HCT116 (cell line): ENCODE results near the gene IGF2R. TPM values are rescaled to one million over a fixed set of nuclear protein-coding genes. Genes with fewer than 3 reads are reported as not detected.

Experiments used
- ATAC-seq: fragments of 200-7000 bp; cut with Tn5 transposase; 2 replicates; pipeline ENCODE4 v1.9.1; 2020; ENCODE audit warnings: mild to moderate bottlenecking, moderate library complexity
- BruUV-seq: library from RNA; stranded (reverse); fragments of 400-500 nt; replicated peaks from 2 replicates; lab custom pipeline; 2021; lab: Mats Ljungman, UMichigan
- CTCF ChIA-PET: fragments of 300-600 bp; sonication (Branson Sonifier 250); formaldehyde crosslinking; loops from one replicate; lab custom pipeline; 2021; ENCODE audit warnings: antibody characterized with exemption; lab: Charles Lee
- POLR2A ChIA-PET: fragments of 300-600, 350-600 bp; sonication (Branson Sonifier 250); formaldehyde crosslinking; loops from one replicate; lab custom pipeline; 2021; ENCODE audit warnings: antibody characterized with exemption; lab: Charles Lee
- RAD21 ChIA-PET, 2 experiments: fragments of 300-600 bp; sonication (Branson Sonifier 250); formaldehyde crosslinking; loops; one replicate each; lab custom pipeline; 2023; ENCODE audit warnings: low total read pairs in 2 of 2; ENCODE audit not compliant: uncharacterized antibody in 2 of 2, unreplicated experiment in 2 of 2, low non-redundant PET in 1 of 2; lab: Charles Lee
- DNase-seq: peaks from one replicate; pipeline ENCODE4 v3.0.0-alpha.2; 2010; ENCODE audit warnings: low read depth, low spot score
- H2AFZ ChIP-seq: fragments of 200-600 bp; shearing (Covaris generic), sonication (generic); 2 replicates; pipeline ENCODE4 v1.6.1; 2017; ENCODE audit warnings: low read depth, mixed run types, mixed read lengths, antibody characterized with exemption, low read length; ENCODE audit not compliant: poor library complexity, severe bottlenecking
- H3K27ac ChIP-seq: 2 replicates; pipeline ENCODE4 v1.5.1; 2012; ENCODE audit warnings: low read depth, low read length
- H3K27me3 ChIP-seq: fragments of 200-600 bp; sonication (generic); 2 replicates; pipeline ENCODE4 v1.6.1; 2016; ENCODE audit warnings: mixed run types, low read length, mixed read lengths; ENCODE audit not compliant: insufficient read depth
- H3K36me3 ChIP-seq, 2 experiments: fragments of 200-500 bp in 1 of 2; fragments of 200-600 bp in 1 of 2; sonication (Bioruptor generic) in 1 of 2; sonication (generic) in 1 of 2; 2 replicates each; pipeline versions ENCODE4 v1.5.1 to v1.6.1; 2014 to 2016; ENCODE audit warnings: low read length in 2 of 2, inconsistent platforms in 1 of 2, mixed read lengths in 1 of 2, mixed run types in 1 of 2; ENCODE audit not compliant: insufficient read depth in 2 of 2, control insufficient read depth in 1 of 2
- H3K4me1 ChIP-seq, 2 experiments: fragments of 200-600 bp in 1 of 2; sonication (generic) in 1 of 2; 2 replicates each; pipeline versions ENCODE4 v1.5.1 to v1.6.1; 2012 to 2017; ENCODE audit warnings: low read length in 2 of 2, inconsistent platforms in 1 of 2, mild to moderate bottlenecking in 1 of 2, mixed read lengths in 1 of 2, mixed run types in 1 of 2, moderate library complexity in 1 of 2; ENCODE audit not compliant: insufficient read depth in 2 of 2, control insufficient read depth in 1 of 2
- H3K4me2 ChIP-seq: fragments of 200-600 bp; sonication (generic); 2 replicates; pipeline ENCODE4 v1.6.1; 2017; ENCODE audit warnings: mixed run types, low read length, mixed read lengths
- H3K4me3 ChIP-seq, 2 experiments: fragments of 200-600 bp in 1 of 2; sonication (generic) in 1 of 2; replicated peaks in 1 of 2; 2 replicates each; pipeline ENCODE4 v1.5.1; 2011 to 2016; ENCODE audit warnings: low read length in 2 of 2, control low read depth in 1 of 2, low read depth in 1 of 2, mild to moderate bottlenecking in 1 of 2, mixed read lengths in 1 of 2, mixed run types in 1 of 2
- H3K79me2 ChIP-seq: fragments of 200-600 bp; sonication (generic); 2 replicates; pipeline ENCODE4 v1.6.1; 2017; ENCODE audit warnings: mild to moderate bottlenecking, mixed run types, low read length, moderate library complexity, mixed read lengths; ENCODE audit not compliant: insufficient read depth
- H3K9ac ChIP-seq: fragments of 200-600 bp; sonication (generic); 2 replicates; pipeline ENCODE4 v1.6.1; 2016; ENCODE audit warnings: low read length, mixed read lengths
- H3K9me2 ChIP-seq: fragments of 200-600 bp; sonication (generic), shearing (Covaris generic); 2 replicates; pipeline ENCODE4 v1.6.1; 2017; ENCODE audit warnings: mixed run types, mild to moderate bottlenecking, moderate library complexity; ENCODE audit not compliant: insufficient read depth
- H3K9me3 ChIP-seq, 2 experiments: fragments of 200-500 bp in 1 of 2; fragments of 200-600 bp in 1 of 2; sonication (Bioruptor generic) in 1 of 2; sonication (generic) in 1 of 2; 2 replicates each; pipeline ENCODE4 v1.6.1; 2014 to 2017; ENCODE audit warnings: low read length in 2 of 2, mixed read lengths in 2 of 2, inconsistent platforms in 1 of 2, low read depth in 1 of 2, mild to moderate bottlenecking in 1 of 2, mixed run types in 1 of 2, moderate library complexity in 1 of 2; ENCODE audit not compliant: control insufficient read depth in 1 of 2, insufficient read depth in 1 of 2
- H4K20me1 ChIP-seq: fragments of 200-600 bp; sonication (generic), shearing (Covaris generic); 2 replicates; pipeline ENCODE4 v1.6.1; 2017; ENCODE audit warnings: mixed run types, mild to moderate bottlenecking, moderate library complexity; ENCODE audit not compliant: insufficient read depth
- CTCF ChIP-seq, 3 experiments: fragments of 200-600 bp in 1 of 3; sonication (generic) in 1 of 3; IDR thresholded peaks in 2 of 3; conservative IDR thresholded peaks in 1 of 3; 2 replicates each; pipeline ENCODE4 v1.5.1; 2012 to 2017; ENCODE audit warnings: low read depth in 2 of 3, low read length in 2 of 3, antibody characterized with exemption in 1 of 3, borderline replicate concordance in 1 of 3, control low read depth in 1 of 3, mild to moderate bottlenecking in 1 of 3, mixed read lengths in 1 of 3, mixed run types in 1 of 3, moderate library complexity in 1 of 3; ENCODE audit not compliant: insufficient read depth in 1 of 3
- EZH2 ChIP-seq: fragments of 200-600 bp; sonication (generic); IDR thresholded peaks from 2 replicates; pipeline ENCODE4 v1.6.1; 2017; ENCODE audit warnings: antibody characterized with exemption, mixed run types
- EZH2phosphoT487 ChIP-seq: fragments of 200-600 bp; IDR thresholded peaks from 2 replicates; pipeline ENCODE4 v1.6.1; 2018; ENCODE audit warnings: antibody characterized with exemption, borderline replicate concordance
- RAD21 ChIP-seq: IDR thresholded peaks from 2 replicates; pipeline ENCODE4 v1.6.1; 2012; ENCODE audit warnings: low read depth, mild to moderate bottlenecking
- intact Hi-C: fragments of 100-400 bp; cut with micrococcal nuclease; formaldehyde crosslinking; loops from 2 replicates; pipeline ENCODE4 v1.10.0; 2022
- total RNA-seq: library from RNA; stranded (reverse); gene quantifications from one replicate; pipeline ENCODE4 v1.2.1, GENCODE V29; 2021; ENCODE audit not compliant: unreplicated experiment

IGF2R gene
- total RNA-seq, 1 experiment from 2014 or later, result 37.0 TPM

- DNase-seq (peak; percentile 4), ATAC-seq (peak; percentile 80)
These were observed 119.3 kb downstream of the IGF2R start for GRCh38 chr6:160088069-160088783.

More at GRCh38 chr6:160088069-160088783, 119.3 kb downstream of the IGF2R start:
- Histone ChIP-seq H4K20me1 (no peaks in the 10 kb centered on the region), H3K79me2 (no peaks in the 10 kb centered on the region), H3K27me3 (no peaks in the 10 kb centered on the region), H3K4me1 (no peaks in the 10 kb centered on the region)
- TF ChIP-seq CTCF (IDR thresholded peaks at IDR 0.05 in 2 of 3, conservative IDR thresholded peaks at IDR 0.05 in 1 of 3; ENCODE audit: borderline replicate concordance in 1 of 3, insufficient read depth in 1 of 3, low read depth in 2 of 3, low read length in 2 of 3) (peak; percentile 39 to 73 (median 65); a peak in 5 of 6 replicates), EZH2phosphoT487 (no peak), EZH2 (no peak), RAD21 (peak; percentile 46)
- TF ChIP-seq, all 23 proteins: peak for 2
- Histone ChIP-seq H3K9ac (no peak overlapping the region), H3K9me3 (no peaks in the 10 kb centered on the region), H3K4me3 (no peak overlapping the region), H3K27ac (no peak overlapping the region), H3K36me3 (peaks cover 10 to 23% of the 10 kb centered on the region in 2 experiments; a peak in 3 of 4 replicates), H3K9me2 (no peaks in the 10 kb centered on the region), H3K4me2 (no peak overlapping the region), H2AFZ (no peak overlapping the region)
- intact Hi-C loops, result loop anchor here (1.0 kb wide), 1 partner anchor 368 kb away; no protein-coding TSS in a partner anchor
- RAD21 ChIA-PET, result interaction anchor here in 1 of 2 experiments (0.8 kb wide), 1 partner anchor 225 kb away, joined by 3 read pairs; no protein-coding TSS in a partner anchor
- no TSS peak for BruUV-seq
- POLR2A ChIA-PET, result no interaction called here
- CTCF ChIA-PET, result interaction anchor here (1.2 to 2.2 kb wide), 4 partner anchors 12 to 367 kb away, joined by 3 to 15 read pairs (median 6); no protein-coding TSS in a partner anchor
